Effector memory CD8-positive, alpha-beta T cell (primary cell): ENCODE data around the gene RANBP9.

Experiments
- ATAC-seq: fragments of 150-1000 bp; cut with Tn5 transposase; replicated peaks from 2 replicates; pipeline ENCODE4 v1.10.0; 2021; ENCODE audit warnings: mild to moderate bottlenecking, moderate library complexity
- DNase-seq, 3 experiments: peaks; one replicate each; pipeline ENCODE4 v3.0.0; 2021
- H3K27ac Mint-ChIP-seq, 2 donors: one replicate each; pipeline ENCODE4 v1.8.0; 2022; ENCODE audit warnings: mild to moderate bottlenecking in 2 of 2, mixed read lengths in 2 of 2, moderate library complexity in 2 of 2
- H3K27me3 Mint-ChIP-seq, 2 donors: one replicate each; pipeline ENCODE4 v1.8.0; 2022; ENCODE audit warnings: mixed read lengths in 2 of 2
- H3K36me3 Mint-ChIP-seq: one replicate; pipeline ENCODE4 v1.8.0; 2022; ENCODE audit warnings: mild to moderate bottlenecking, moderate library complexity, mixed read lengths; ENCODE audit not compliant: insufficient read depth
- H3K4me1 Mint-ChIP-seq, 2 donors: one replicate each; pipeline ENCODE4 v1.8.0; 2022; ENCODE audit warnings: low read depth in 2 of 2, mixed read lengths in 2 of 2
- H3K4me3 Mint-ChIP-seq, 2 donors: one replicate each; pipeline ENCODE4 v1.8.0; 2022; ENCODE audit warnings: mild to moderate bottlenecking in 2 of 2, mixed read lengths in 2 of 2, moderate library complexity in 2 of 2
- H3K9me3 Mint-ChIP-seq, 2 donors: one replicate each; pipeline ENCODE4 v1.8.0; 2022; ENCODE audit warnings: mixed read lengths in 2 of 2

The RANBP9 gene

DNA sequence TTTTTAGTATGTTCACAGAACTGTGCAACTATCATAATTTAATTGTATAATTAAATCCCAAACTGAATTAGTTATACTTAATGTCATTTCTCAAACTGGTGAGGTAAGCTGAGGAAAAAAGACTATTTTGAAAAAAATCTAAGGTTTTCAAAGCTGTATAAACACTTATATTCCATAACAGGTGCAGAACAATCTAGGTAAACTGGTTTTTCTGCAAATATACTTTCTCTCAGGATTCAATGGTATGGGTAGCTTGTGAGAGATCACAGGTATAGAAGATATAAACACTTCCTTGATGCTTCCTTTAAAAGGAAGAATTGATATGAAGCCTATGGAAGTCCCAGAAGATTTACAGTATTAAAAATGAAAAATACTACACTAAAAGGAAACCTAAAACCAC is 62.8 kb downstream of the RANBP9 start:
- no peak for ATAC-seq
- H3K4me1 Mint-ChIP-seq = peaks cover 6 to 28% of the 10 kb centered on the region in 2 donors
- H3K36me3 Mint-ChIP-seq = peaks cover 40% of the 10 kb centered on the region
- DNase-seq = no peak
- peak overlapping the region in 1 of 2 donors; percentile 2 for H3K4me3 Mint-ChIP-seq
- no peaks in the 10 kb centered on the region for H3K27me3 Mint-ChIP-seq
- H3K27ac Mint-ChIP-seq = peak overlapping the region in 1 of 2 donors; percentile 1
- H3K9me3 Mint-ChIP-seq = no peaks in the 10 kb centered on the region

DNA sequence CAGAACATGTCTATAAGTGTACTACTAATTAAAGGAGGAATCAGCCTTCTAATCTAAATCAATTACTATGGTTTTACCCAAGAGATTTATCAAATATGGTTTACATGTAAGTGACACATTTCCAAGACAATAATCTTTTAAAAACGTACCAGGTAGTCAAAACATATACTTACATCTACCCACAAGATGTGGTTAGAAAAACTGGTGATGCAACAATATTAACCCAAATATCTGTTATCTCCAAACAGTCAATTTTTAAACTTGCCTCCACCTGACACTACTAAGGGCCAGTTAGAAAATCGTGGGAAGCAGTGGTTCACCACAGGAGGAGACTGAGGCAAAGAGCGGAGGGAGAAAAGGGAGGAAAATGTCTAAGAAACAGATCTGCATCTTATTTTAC is 68.5 kb downstream of the RANBP9 start:
- Mint-ChIP-seq H3K36me3 (peaks cover 46% of the 10 kb centered on the region), H3K27me3 (no peaks in the 10 kb centered on the region), H3K9me3 (no peaks in the 10 kb centered on the region), H3K27ac (peak overlapping the region in 1 of 2 donors; percentile 76), H3K4me3 (no peak overlapping the region), H3K4me1 (peaks cover 5 to 10% of the 10 kb centered on the region in 2 donors)
- ATAC-seq = no peak
- DNase-seq = no peak

DNA sequence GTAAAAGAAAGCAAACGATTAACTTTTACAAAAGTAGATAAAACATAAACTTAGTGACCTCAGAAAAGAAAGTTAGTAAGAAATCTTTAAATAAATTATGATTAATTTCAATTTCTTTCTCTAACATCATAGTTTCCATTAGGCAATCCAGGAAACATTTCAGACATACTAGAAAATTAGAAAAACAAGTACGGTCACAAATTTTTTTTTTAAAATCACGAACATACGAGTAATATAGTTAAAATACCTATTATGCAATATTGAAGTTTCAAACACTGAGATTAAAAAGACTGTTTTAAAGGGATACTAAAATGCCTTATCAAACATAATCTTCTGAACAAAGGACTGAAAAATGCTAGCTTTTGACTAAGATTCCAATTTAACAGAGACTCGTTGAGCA is 70.3 kb downstream of the RANBP9 start:
- Mint-ChIP-seq H3K4me1 (peaks cover 4 to 9% of the 10 kb centered on the region in 2 donors), H3K36me3 (peaks cover 50% of the 10 kb centered on the region), H3K27ac (no peak overlapping the region), H3K4me3 (no peak overlapping the region), H3K27me3 (no peaks in the 10 kb centered on the region), H3K9me3 (no peaks in the 10 kb centered on the region)
- DNase-seq = no peak
- ATAC-seq = no peak

DNA sequence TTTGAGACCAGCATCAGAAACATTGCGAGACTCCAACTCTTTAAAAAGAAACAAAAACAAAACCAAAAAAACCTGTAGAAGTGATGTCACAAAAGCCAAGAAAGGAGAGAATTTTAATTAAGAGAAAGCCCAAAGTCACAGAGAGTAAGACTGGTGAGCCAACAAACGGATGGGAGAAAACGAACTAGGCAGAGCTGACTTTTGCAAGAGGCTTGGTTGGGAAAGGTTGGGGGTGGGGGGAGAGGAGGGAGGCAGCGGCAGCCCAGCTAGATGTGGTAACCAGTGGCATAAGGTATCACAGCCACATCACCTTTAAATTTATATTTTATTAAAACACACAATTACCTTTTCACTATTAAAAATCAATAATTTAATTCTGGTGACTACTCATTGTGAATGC is 73.0 kb downstream of the RANBP9 start:
- Mint-ChIP-seq H3K4me1 (peaks cover 8 to 9% of the 10 kb centered on the region in 2 donors), H3K36me3 (peaks cover 49% of the 10 kb centered on the region), H3K4me3 (no peak overlapping the region), H3K27ac (peak overlapping the region; percentile 85 to 94), H3K9me3 (no peaks in the 10 kb centered on the region), H3K27me3 (no peaks in the 10 kb centered on the region)
- no peak for ATAC-seq
- DNase-seq = no peak

DNA sequence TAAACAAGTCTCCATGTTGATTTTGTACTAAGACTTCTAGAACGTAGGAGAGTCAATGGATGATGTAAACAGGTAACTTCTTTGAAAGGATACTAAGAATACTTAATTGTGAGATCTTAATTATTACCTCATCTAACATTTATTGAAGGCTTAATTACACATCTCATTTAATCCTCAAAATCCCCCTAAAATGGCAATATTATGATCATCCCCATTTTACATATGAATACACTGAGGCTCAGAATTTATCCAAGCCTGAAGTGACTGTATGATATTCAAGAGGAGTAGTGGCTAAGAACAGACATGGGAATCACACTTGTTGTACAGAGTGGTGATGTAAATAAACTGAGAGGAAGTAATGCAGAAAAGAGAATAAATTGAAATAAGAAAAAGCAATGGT is 73.6 kb downstream of the RANBP9 start:
- ATAC-seq (no peak), DNase-seq (no peak)
- Mint-ChIP-seq H3K4me3 (no peak overlapping the region), H3K27ac (peak overlapping the region; percentile 85 to 94), H3K4me1 (peaks cover 7 to 8% of the 10 kb centered on the region in 2 donors), H3K36me3 (peaks cover 51% of the 10 kb centered on the region), H3K9me3 (no peaks in the 10 kb centered on the region), H3K27me3 (no peaks in the 10 kb centered on the region)

DNA sequence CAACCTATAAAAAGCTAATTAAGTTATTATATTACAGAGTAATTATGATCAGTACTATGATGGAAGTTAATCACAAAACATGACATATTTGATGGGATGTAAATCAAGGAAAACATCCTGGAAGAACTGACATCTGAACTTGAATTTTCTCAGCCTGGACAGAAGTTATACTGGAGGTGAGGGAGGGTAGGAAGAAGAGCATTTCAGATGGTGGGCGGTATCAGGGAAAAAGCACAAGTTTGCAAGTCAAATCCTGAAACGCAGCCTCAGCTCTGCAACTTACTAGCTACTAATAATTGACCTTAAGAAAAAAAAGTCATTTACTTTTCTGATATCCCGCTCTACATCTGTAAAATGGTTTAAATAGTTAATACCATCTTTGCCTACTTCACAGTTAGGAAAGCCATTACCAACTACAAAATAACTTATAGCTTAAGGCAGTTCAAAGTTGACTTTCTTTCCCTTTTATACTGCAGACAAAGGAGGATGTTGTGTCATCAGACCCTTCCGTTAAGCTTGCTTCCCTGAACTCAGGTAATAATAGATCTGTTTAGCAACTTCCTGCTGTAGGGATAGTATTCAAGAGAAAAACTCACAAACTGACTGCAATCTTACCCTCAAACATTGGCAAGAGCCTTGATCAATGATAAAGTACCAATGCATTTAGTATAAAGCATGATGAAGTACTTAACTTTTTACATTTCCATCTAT is 75.5 kb downstream of the RANBP9 start:
- H3K4me3 Mint-ChIP-seq = no peak overlapping the region
- peak overlapping the region in 1 of 2 donors; percentile 44 for H3K27ac Mint-ChIP-seq
- peaks cover 63% of the 10 kb centered on the region for H3K36me3 Mint-ChIP-seq

DNA sequence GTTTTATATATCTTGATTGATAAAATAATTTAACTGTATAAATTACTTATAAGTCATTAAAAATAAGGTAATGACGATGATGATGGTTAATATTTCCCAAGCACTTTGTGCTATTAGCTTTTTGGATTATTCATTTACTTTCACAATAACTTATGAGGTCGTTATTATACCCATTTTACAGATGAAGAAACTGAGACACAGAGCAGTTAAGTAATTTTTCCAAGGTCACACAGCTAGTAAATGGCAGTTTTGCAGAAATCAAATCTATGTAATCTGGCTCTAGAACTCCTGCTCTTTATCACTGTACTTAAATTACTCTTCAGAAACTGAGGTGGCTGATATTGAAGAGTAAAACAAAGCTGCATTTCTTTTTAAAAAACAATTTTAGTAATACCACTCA is 78.3 kb downstream of the RANBP9 start:
- Mint-ChIP-seq H3K36me3 (peaks cover 51% of the 10 kb centered on the region), H3K4me3 (no peak overlapping the region), H3K27me3 (no peaks in the 10 kb centered on the region), H3K9me3 (no peaks in the 10 kb centered on the region), H3K27ac (peak overlapping the region in 1 of 2 donors; percentile 36), H3K4me1 (peaks cover 4 to 12% of the 10 kb centered on the region in 2 donors)
- DNase-seq (no peak), ATAC-seq (no peak)

More for the DNA sequence above, 75.5 kb downstream of the RANBP9 start:
- H3K9me3 Mint-ChIP-seq = no peaks in the 10 kb centered on the region
- no peaks in the 10 kb centered on the region for H3K27me3 Mint-ChIP-seq
- ATAC-seq (no peak), DNase-seq (no peak)
- H3K4me1 Mint-ChIP-seq = peaks cover 4 to 8% of the 10 kb centered on the region in 2 donors

DNA sequence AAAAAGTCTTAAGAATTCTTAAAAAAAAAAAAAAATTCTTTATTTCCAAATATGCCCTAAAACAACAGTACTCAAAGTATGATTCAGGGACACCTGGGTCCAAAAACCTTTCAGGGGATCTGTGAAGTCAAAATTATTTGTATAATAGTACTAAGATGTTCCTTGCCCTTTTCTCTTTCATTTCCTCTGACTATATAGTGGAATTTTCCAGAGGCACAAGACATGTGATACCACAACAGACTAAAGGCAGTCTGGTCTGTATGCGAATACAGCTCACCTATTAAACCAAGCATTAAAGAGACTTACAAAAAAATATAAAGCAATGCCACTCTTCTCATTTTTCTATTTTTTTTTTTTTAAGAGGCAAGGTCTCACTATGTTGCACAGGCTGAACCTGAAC is 81.1 kb downstream of the RANBP9 start:
- H3K9me3 Mint-ChIP-seq = no peaks in the 10 kb centered on the region
- no peaks in the 10 kb centered on the region for H3K27me3 Mint-ChIP-seq
- H3K4me1 Mint-ChIP-seq = peaks cover 2 to 11% of the 10 kb centered on the region in 2 donors
- no peak overlapping the region for H3K4me3 Mint-ChIP-seq
- peaks cover 62% of the 10 kb centered on the region for H3K36me3 Mint-ChIP-seq
- peak overlapping the region in 1 of 2 donors; percentile 73 for H3K27ac Mint-ChIP-seq
- DNase-seq (no peak), ATAC-seq (no peak)

DNA sequence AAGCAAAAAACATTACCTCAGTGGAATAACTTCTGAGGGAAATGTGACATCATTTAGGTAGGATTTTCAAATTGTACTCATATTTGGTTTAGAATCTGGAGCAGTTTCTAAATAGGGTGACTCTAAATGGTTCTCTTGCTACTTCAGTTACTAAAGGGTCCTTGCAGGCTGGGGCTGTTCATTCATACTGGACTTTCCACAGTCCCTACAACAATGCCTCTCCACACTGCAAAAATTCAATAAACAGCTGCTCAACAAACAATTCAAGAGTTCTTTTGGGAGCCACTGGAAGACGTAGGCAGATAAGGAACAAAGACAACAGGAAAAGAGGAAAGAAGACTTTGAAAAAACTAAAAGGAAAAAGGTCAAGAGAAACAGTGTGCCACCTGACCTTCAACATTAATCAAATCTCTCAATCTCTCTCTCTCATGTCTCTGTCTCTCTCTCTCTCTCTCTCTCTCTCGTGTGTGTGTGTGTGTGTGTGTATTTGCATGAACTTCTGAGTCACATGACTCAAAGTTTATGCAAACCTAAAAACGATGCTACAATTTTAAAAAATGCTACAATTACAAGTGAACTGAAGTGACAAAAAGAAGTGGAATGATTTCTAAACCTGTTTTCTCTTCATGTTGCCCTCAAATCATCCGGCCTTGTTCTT is 82.0 kb downstream of the RANBP9 start:
- Mint-ChIP-seq H3K9me3 (no peaks in the 10 kb centered on the region), H3K4me1 (peaks cover 5 to 7% of the 10 kb centered on the region in 2 donors), H3K27me3 (no peaks in the 10 kb centered on the region), H3K4me3 (no peak overlapping the region), H3K36me3 (peaks cover 70% of the 10 kb centered on the region), H3K27ac (peak overlapping the region; percentile 1 to 73)
- ATAC-seq = no peak
- no peak for DNase-seq

DNA sequence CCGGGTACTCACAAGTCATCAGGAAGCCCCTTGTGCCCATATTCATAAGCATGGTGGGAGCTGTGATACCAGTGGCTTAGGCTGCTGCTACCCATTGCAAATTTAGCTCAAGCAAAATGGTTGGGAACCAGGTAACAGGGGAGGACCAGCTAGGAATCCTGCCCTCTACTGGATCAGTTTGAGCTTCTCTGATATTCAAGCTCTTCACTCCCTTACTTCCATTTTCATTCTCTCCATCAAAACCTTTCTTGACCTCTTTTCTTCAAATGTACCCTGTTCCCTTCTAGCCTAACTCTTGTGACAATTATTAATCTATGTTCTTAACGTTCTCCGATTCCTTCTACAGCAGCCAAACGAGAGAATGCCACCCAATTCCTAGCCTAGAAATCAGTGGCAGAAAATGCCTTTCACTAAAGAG is 86.8 kb downstream of the RANBP9 start:
- peaks cover 80% of the 10 kb centered on the region for H3K36me3 Mint-ChIP-seq
- H3K27ac Mint-ChIP-seq = peak overlapping the region; percentile 19 to 54
- H3K4me3 Mint-ChIP-seq = no peak overlapping the region
- DNase-seq = peak; percentile 6 to 20 (median 8)
- H3K4me1 Mint-ChIP-seq = peaks cover 5 to 10% of the 10 kb centered on the region in 2 donors
- H3K9me3 Mint-ChIP-seq = no peaks in the 10 kb centered on the region
- ATAC-seq = peak; percentile 86
- no peaks in the 10 kb centered on the region for H3K27me3 Mint-ChIP-seq

DNA sequence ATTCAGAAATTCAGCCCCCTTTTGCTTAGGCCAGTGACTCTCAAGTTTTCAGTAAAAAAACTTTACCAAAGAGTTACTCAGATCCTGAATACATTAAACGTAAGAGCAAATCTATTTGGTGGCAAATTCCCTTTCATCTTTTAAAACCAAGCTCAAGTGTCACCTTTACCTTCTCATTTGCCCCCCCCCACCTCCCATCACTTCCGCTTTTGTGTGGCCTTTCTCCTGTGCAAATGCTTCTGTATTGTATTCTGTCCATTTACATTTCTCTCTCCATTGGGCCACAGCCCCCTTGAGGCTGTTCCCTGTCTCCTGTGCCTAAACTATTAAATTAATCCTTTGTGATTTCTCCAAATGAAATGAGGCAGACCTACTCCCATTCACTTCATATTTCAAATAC is 94.6 kb downstream of the RANBP9 start:
- Mint-ChIP-seq H3K4me3 (peak overlapping the region; percentile 30 to 97), H3K36me3 (peaks cover 70% of the 10 kb centered on the region), H3K27ac (peak overlapping the region; percentile 70 to 99), H3K9me3 (no peaks in the 10 kb centered on the region), H3K4me1 (peaks cover 19 to 34% of the 10 kb centered on the region in 2 donors), H3K27me3 (no peaks in the 10 kb centered on the region)
- no peak for ATAC-seq
- no peak for DNase-seq

DNA sequence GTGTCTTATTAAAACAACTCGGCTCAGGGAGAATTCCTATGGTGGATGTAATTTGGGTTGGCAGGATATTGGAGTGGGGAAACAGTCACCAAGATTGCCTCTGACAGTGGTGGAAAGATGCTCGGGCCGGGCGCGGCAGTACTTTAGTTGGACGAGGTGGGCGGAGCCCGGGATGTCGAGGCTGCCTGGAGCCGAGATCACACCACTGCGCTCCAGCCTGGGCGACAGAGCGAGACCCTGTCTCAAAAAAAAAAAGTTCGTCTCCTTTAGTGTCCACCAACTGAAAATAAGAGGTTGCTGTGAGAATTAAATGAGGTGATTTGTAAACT is 95.9 kb downstream of the RANBP9 start:
- Mint-ChIP-seq H3K4me1 (peaks cover 19 to 34% of the 10 kb centered on the region in 2 donors), H3K9me3 (no peaks in the 10 kb centered on the region), H3K27ac (peak overlapping the region; percentile 97 to 99), H3K4me3 (peak overlapping the region; percentile 95 to 97), H3K27me3 (no peaks in the 10 kb centered on the region), H3K36me3 (peaks cover 57% of the 10 kb centered on the region)
- peak; percentile 20 for ATAC-seq
- peak; percentile 13 to 36 (median 26) for DNase-seq

DNA sequence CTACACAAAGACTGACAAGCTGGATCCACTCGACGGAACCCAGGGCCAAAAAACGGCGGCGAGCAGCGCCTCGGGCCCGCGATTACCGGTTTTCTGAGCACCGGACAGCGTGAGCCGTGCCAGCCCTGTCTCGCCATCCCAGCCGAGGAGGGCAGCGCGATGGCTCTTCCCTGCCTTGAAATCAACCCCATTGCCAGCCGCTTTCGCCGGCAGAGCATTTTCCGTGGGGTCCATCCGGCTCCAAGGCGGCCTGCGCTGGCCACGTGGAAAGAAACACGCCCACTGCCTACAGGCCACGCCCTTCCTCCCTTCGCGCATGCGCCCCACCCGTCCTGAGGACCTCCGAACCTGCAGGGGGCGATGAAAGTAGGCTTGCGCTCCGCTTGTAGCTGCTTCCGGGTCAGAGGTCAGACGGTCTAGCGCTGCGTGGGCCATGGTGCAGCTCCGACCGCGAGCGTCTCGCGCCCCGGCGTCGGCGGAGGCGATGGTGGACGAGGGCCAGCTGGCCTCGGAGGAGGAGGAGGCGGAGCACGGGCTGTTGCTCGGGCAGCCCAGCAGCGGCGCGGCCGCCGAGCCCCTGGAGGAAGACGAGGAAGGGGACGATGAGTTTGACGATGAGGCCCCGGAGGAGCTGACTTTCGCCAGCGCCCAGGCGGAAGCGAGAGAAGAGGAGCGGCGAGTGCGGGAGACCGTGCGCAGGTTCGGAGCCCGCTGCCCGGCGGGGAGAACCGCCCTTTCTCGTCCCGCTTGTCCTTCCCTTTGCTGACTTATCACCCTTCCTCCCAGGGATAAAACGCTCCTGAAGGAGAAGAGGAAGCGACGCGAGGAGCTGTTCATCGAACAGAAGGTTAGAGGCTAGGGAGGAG is 96.5 kb downstream of the RANBP9 start, which contains the start of gene NOL7:
TSS of gene NOL7 (plus strand) at position 410 of the 866 bp plus-strand sequence. CDS start at position 434, 24 bp downstream.
- no peaks in the 10 kb centered on the region for H3K9me3 Mint-ChIP-seq
- no peaks in the 10 kb centered on the region for H3K27me3 Mint-ChIP-seq
- peaks cover 51% of the 10 kb centered on the region for H3K36me3 Mint-ChIP-seq
- peak within 1 kb of the TSS; percentile 95 to 97 for H3K4me3 Mint-ChIP-seq
- DNase-seq = peak; percentile 99 to 100 (median 99)
- ATAC-seq = peak; percentile 91
- peak within 1 kb of the TSS; percentile 97 to 99 for H3K27ac Mint-ChIP-seq
- H3K4me1 Mint-ChIP-seq = peaks cover 21 to 34% of the 10 kb centered on the region in 2 donors
